ENCODE results near the gene NTHL1. TPM values are rescaled to one million over a fixed set of nuclear protein-coding genes. Genes with fewer than 3 reads are reported as not detected.

The NTHL1 gene
- total RNA-seq, 2 experiments from 2014 or later: 23.8 to 34.4 TPM

- ChIA-PET POLR2A (interaction anchor here (0.6 kb wide), 1 partner anchor 610 kb away, joined by 3 read pairs; no protein-coding TSS in a partner anchor), CTCF (no interaction called here)
- no peaks in the 10 kb centered on the region for H3K9me3 Mint-ChIP-seq
- no peaks in the 10 kb centered on the region for H3K4me1 Mint-ChIP-seq
- no peak overlapping the region for H3K27ac Mint-ChIP-seq
- no peak for DNase-seq
- no peak overlapping the region for H3K4me3 Mint-ChIP-seq
- H3K27me3 Mint-ChIP-seq: peaks cover 2% of the 10 kb centered on the region
- H3K36me3 Mint-ChIP-seq (ENCODE audit: low read depth): no peaks in the 10 kb centered on the region
Observed at GRCh38 chr16:2033057-2033908, 14.4 kb downstream of the NTHL1 start.

- Mint-ChIP-seq H3K27me3 (peaks cover 10% of the 10 kb centered on the region), H3K36me3 (ENCODE audit: low read depth) (no peaks in the 10 kb centered on the region), H3K4me3 (no peak overlapping the region), H3K27ac (peak overlapping the region; percentile 62), H3K9me3 (no peaks in the 10 kb centered on the region), H3K4me1 (peaks cover 3% of the 10 kb centered on the region)
- POLR2A ChIA-PET: interaction anchor here (0.6 kb wide), 1 partner anchor 609 kb away, joined by 3 read pairs; no protein-coding TSS in a partner anchor
- CTCF ChIA-PET: interaction anchor here (0.7 to 1.1 kb wide), 3 partner anchors 15 to 1499 kb away, joined by 3 read pairs; partner anchors contain the start of genes NTHL1 and TSC2
- no peak for DNase-seq
Observed at GRCh38 chr16:2032285-2033056, 15.2 kb downstream of the NTHL1 start.

- POLR2A ChIA-PET: no interaction called here
- CTCF ChIA-PET: interaction anchor here (0.8 to 1.0 kb wide), 2 partner anchors 9 to 17 kb away, joined by 3 read pairs; partner anchors contain the start of genes NTHL1 and TSC2
- Mint-ChIP-seq H3K36me3 (ENCODE audit: low read depth) (no peaks in the 10 kb centered on the region), H3K27me3 (peaks cover 12% of the 10 kb centered on the region), H3K4me1 (peaks cover 4% of the 10 kb centered on the region), H3K27ac (no peak overlapping the region), H3K9me3 (no peaks in the 10 kb centered on the region), H3K4me3 (no peak overlapping the region)
- no peak for DNase-seq
Observed at GRCh38 chr16:2031081-2031577, 16.5 kb downstream of the NTHL1 start.

- H3K27me3 Mint-ChIP-seq: peaks cover 17% of the 10 kb centered on the region
- DNase-seq: no peak
- H3K9me3 Mint-ChIP-seq: no peaks in the 10 kb centered on the region
- no peak overlapping the region for H3K4me3 Mint-ChIP-seq
- POLR2A ChIA-PET: no interaction called here
- peaks cover 7% of the 10 kb centered on the region for H3K4me1 Mint-ChIP-seq
- CTCF ChIA-PET: interaction anchor here (1.0 to 1.1 kb wide), 2 partner anchors 9 to 111 kb away, joined by 3 to 4 read pairs; no protein-coding TSS in a partner anchor
- H3K27ac Mint-ChIP-seq: no peak overlapping the region
- no peaks in the 10 kb centered on the region for H3K36me3 Mint-ChIP-seq (ENCODE audit: low read depth)
Observed at GRCh38 chr16:2030036-2030435, 17.6 kb downstream of the NTHL1 start.

- no peak overlapping the region for H3K4me3 Mint-ChIP-seq
- POLR2A ChIA-PET: no interaction called here
- peaks cover 17% of the 10 kb centered on the region for H3K27me3 Mint-ChIP-seq
- H3K4me1 Mint-ChIP-seq: peaks cover 7% of the 10 kb centered on the region
- no peak overlapping the region for H3K27ac Mint-ChIP-seq
- CTCF ChIA-PET: interaction anchor here (1.1 kb wide), 1 partner anchor 112 kb away, joined by 3 read pairs; no protein-coding TSS in a partner anchor
- H3K36me3 Mint-ChIP-seq (ENCODE audit: low read depth): no peaks in the 10 kb centered on the region
- no peaks in the 10 kb centered on the region for H3K9me3 Mint-ChIP-seq
- DNase-seq: no peak
Observed at GRCh38 chr16:2029350-2029749, 18.3 kb downstream of the NTHL1 start.

GRCh38 chr16:2028620-2029220 lies 18.9 kb downstream of the NTHL1 start:
- Mint-ChIP-seq H3K27me3 (peaks cover 17% of the 10 kb centered on the region), H3K4me1 (peaks cover 13% of the 10 kb centered on the region), H3K36me3 (ENCODE audit: low read depth) (no peaks in the 10 kb centered on the region), H3K4me3 (no peak overlapping the region), H3K27ac (no peak overlapping the region), H3K9me3 (no peaks in the 10 kb centered on the region)
- POLR2A ChIA-PET: no interaction called here
- DNase-seq: no peak
- CTCF ChIA-PET: interaction anchor here (1.1 to 1.5 kb wide), 2 partner anchors 112 kb away, joined by 3 to 5 read pairs; no protein-coding TSS in a partner anchor

GRCh38 chr16:2028146-2028545 lies 19.5 kb downstream of the NTHL1 start:
- POLR2A ChIA-PET: no interaction called here
- CTCF ChIA-PET: interaction anchor here (1.5 kb wide), 1 partner anchor 112 kb away, joined by 5 read pairs; no protein-coding TSS in a partner anchor
- Mint-ChIP-seq H3K9me3 (no peaks in the 10 kb centered on the region), H3K4me3 (no peak overlapping the region), H3K27ac (no peak overlapping the region), H3K4me1 (peaks cover 16% of the 10 kb centered on the region), H3K27me3 (peaks cover 17% of the 10 kb centered on the region), H3K36me3 (ENCODE audit: low read depth) (no peaks in the 10 kb centered on the region)
- DNase-seq: no peak

- POLR2A ChIA-PET: interaction anchor here (0.9 kb wide), 1 partner anchor 128 kb away, joined by 3 read pairs; the partner anchor contains the start of gene TRAF7
- no peak for DNase-seq
- H3K9me3 Mint-ChIP-seq: no peaks in the 10 kb centered on the region
- no peak overlapping the region for H3K27ac Mint-ChIP-seq
- H3K4me1 Mint-ChIP-seq: peaks cover 22% of the 10 kb centered on the region
- H3K27me3 Mint-ChIP-seq: peaks cover 22% of the 10 kb centered on the region
- CTCF ChIA-PET: interaction anchor here (0.7 to 1.5 kb wide), 2 partner anchors 20 to 113 kb away, joined by 3 to 5 read pairs; partner anchors contain the start of genes NTHL1 and TSC2
- no peaks in the 10 kb centered on the region for H3K36me3 Mint-ChIP-seq (ENCODE audit: low read depth)
- peak overlapping the region; percentile 51 for H3K4me3 Mint-ChIP-seq
Observed at GRCh38 chr16:2027024-2028010, 20.3 kb downstream of the NTHL1 start.

GRCh38 chr16:2026461-2027023 lies 21.1 kb downstream of the NTHL1 start, which contains the start of gene NHERF2:
TSS of gene NHERF2 (plus strand) at chr16:2026902. CDS start at chr16:2027006, 104 bp downstream.
- H3K9me3 Mint-ChIP-seq: no peaks in the 10 kb centered on the region
- CTCF ChIA-PET: interaction anchor here (2.8 kb wide), 1 partner anchor 114 kb away, joined by 8 read pairs; no protein-coding TSS in a partner anchor
- H3K27me3 Mint-ChIP-seq: peaks cover 26% of the 10 kb centered on the region
- H3K36me3 Mint-ChIP-seq (ENCODE audit: low read depth): no peaks in the 10 kb centered on the region
- no peak within 1 kb of the TSS for H3K27ac Mint-ChIP-seq
- H3K4me1 Mint-ChIP-seq: peaks cover 22% of the 10 kb centered on the region
- peak within 1 kb of the TSS; percentile 51 for H3K4me3 Mint-ChIP-seq
- POLR2A ChIA-PET: interaction anchor here (0.9 kb wide), 1 partner anchor 129 kb away, joined by 3 read pairs; the partner anchor contains the start of gene TRAF7
- no peak for DNase-seq

- POLR2A ChIA-PET: interaction anchor here (0.9 kb wide), 1 partner anchor 130 kb away, joined by 3 read pairs; the partner anchor contains the start of gene TRAF7
- peaks cover 23% of the 10 kb centered on the region for H3K4me1 Mint-ChIP-seq
- no peak overlapping the region for H3K27ac Mint-ChIP-seq
- no peak for DNase-seq
- H3K4me3 Mint-ChIP-seq: peak overlapping the region; percentile 51
- peaks cover 29% of the 10 kb centered on the region for H3K27me3 Mint-ChIP-seq
- no peaks in the 10 kb centered on the region for H3K9me3 Mint-ChIP-seq
- H3K36me3 Mint-ChIP-seq (ENCODE audit: low read depth): no peaks in the 10 kb centered on the region
- CTCF ChIA-PET: interaction anchor here (2.8 kb wide), 1 partner anchor 114 kb away, joined by 8 read pairs; no protein-coding TSS in a partner anchor
Observed at GRCh38 chr16:2025878-2026460, 21.7 kb downstream of the NTHL1 start.
